OCI-M1 (cell line): ENCODE measurements around the gene RNF157.
"Not testable (repeated sequence)": the region's sequence is repeated elsewhere in the genome, so short reads cannot be mapped to it uniquely, and the experiment has no call there.

Source experiments
- DNase-seq: peaks from one replicate; lab custom pipeline; 2025; lab: John Stamatoyannopoulos, UW

The RNF157 gene

DNA sequence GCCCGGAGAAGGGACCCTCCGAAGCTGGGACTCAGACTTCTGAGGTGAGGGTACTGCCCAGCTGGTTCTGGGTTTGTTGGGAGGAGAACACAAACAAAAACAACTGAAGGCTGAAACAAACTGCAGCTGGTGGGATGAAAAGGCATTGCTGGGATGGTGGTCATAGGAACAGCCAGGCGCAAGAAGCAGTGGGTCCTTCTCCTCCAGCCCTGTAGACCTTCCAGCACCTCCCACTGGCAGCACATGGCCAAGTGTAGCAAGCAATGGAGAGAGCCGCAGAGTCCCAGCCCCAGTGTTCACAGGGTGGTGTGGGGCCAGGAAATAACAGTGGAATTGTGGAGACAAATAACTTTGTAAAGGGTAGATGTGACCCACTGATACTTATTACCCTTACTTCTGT lies 50.6 kb downstream of the RNF157 start:
- DNase-seq = peak; percentile 24

DNA sequence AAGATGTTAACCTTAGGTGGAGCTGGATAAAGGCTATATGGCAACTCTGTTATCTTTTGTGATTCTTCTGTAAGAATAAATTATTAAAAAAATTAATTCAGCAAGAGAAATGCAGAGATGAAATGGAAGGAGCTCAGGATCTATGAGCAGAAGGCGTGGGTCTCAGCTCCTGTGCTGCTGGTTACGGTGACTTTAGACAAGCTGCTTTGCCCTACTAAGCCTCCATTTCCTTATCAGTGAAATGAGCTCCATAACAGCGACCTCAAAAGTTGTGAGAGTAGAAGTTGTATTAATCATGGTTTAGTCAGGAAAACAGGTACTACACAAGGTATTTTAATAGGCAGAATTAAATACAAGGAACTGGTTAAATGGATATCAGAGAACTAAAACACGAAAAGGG lies 51.0 kb downstream of the RNF157 start:
- peak; percentile 24 for DNase-seq

DNA sequence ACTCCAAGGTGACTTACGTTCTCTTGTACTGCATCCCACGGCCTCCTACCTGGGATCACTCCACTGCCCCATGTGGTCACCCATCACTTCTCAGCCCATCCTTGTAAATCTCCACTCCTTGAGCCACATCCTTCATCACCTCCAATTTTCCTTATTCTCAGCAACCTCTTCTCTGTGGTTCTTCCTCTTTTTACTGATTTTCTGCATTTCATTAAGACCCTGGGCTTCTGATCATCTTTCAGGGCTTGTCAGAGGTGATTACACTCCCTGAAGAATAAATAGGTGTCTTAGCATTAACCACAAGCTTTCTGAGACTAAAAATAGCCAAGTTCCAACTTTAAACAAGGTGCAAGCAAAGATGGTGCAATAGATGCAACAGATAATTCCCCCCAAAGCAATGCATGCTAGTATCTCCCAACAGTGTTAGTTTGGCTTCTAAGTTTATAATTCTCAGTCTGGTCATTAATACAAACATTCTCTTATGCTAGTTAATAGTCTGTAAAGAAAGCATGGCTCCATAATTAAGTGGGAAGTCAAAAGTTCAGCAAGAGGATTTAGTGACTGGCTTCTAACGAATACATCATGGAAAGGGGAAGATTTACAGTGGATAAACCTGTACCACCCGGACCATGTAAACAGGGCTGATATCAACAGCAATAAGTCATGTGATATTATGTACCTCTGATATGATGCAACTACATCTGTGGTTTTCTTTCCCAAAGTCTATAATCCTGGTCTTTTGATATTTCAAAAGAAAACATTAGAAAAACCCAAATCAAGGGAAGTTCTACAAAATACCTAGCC lies 51.9 kb downstream of the RNF157 start:
- peak; percentile 33 for DNase-seq

DNA sequence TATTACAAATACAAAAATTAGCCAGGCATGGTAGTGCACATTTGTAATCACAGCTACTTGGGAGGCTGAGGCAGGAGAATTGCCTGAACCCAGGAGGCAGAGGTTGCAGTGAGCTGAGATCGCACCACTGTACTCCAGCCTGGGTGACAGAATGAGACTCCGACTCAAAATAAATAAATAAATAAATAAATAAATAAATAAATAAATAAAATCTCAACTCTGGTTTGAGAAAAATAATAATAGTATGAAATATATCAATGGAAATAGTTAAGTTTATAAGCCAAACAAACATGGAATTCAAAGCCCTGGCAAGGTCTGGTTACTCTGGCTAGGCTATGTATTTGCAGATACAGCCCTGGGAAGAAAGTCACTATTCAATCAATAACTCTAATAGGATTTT lies 53.5 kb downstream of the RNF157 start:
- DNase-seq = not testable (repeated sequence)

DNA sequence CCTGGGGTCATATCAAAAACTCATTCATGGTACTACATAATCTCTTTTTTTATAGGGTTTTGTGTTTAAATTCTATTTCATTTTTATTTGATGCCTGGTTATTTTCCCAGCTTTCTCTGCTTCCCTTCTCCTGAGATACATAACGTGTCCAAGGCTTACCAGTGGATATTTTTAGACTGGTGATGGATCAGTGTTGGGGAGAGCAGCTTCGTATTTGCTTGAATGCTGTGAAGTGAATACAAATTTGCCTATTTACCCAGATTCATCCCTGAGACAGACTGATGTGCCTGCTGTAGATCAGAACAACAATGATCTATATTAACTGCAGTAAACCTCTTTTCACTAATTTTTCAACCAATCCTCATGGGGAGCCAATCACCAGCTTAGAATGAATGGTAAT lies 56.0 kb downstream of the RNF157 start:
- DNase-seq = no peak

DNA sequence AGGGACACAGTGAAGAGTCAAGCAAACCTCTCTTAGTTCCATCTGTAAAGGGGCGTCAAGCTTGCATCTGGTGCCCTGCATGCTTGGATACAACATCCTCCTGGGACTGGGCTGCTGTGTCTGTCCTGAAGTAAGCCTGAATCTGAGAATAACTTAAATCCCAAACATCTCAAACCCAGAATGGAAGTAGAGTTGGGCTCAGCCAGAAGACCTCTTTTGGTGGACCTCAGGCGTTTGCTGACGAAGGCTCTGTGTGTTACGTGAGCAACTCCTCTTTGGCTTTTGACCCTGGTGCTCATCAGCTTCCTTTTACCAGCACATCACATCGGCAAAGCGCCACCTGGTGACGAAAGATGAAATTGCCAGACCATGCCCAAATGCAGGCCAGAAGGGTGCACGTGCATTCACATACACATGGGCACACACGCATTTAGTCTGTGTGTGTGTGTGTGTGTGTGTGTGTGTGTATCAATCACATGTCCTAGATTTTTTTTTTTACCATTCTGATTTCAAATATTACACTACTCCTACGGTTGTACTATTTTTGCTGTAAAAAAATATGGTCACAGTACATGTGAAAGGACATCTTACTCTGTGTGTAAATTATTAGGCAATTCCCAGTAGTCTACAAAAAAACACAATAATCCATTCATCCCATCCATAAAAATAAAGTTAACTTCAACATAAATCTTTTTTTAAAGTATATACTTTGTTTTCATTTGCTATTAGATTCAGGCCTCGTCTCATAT lies 58.1 kb downstream of the RNF157 start:
- DNase-seq = peak; percentile 96

DNA sequence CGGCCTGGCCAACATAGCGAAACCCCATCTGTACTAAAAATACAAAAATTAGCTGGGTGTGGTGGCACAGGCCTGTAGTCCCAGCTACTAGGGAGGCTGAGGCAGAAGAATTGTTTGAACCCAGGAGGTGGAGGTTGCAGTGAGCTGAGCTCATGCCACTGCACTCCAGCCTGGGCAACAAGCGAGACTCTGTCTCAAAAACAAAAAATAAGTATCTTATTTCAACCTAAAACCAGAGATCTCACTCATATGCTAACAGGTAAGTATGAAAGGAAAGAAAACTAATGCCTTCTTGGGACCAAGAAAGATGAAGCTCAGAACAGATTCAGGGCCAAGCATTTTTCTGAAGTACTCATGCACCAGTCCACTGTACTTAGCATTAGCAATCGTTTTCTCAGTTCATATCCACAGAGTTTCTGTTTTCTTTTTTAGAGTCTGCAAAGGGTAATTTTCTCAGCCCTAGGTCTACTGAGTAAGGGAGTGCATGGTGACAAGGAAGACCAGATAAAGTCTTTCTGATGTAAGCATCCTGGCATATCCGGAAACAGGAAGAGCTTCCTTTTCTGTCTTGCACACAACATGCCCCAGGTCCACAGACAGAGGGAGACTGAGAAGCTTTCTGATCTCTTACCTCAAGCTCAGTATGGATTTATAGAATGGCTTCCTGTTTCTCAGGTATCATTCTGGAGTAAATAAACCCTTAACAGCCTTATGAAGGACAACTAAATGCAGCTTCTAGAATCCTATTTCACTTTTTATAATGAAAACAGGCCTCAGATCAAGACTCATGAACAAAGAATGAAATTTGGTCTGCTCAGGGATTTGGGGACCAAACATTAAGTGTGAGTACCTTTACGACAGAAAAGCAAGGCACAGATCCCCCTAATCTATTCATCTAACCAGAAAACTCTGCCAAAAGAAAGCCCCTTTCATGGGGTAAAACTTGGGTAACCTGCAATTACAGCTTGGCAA lies 60.5 kb downstream of the RNF157 start:
- DNase-seq = peak; percentile 77

DNA sequence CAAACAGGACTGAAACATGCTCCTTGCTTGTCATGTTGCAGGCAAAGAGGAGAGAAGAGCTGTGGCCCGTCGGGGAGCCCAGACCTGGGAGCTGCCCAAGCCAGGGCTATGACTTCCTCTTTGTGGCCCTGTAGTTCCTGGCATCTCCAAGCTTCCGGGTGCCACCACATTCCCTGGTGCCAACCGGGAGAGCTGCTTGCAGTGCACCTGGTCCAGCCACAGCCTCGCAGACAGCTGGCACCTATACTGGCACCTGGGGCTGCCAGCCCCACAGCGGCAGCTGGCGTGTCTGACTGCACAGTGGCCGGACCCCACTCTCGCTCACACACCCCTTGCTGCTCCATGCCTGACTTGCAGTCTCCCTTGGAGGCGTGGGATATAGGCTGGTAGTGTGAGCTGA lies 62.2 kb downstream of the RNF157 start:
- DNase-seq = no peak

DNA sequence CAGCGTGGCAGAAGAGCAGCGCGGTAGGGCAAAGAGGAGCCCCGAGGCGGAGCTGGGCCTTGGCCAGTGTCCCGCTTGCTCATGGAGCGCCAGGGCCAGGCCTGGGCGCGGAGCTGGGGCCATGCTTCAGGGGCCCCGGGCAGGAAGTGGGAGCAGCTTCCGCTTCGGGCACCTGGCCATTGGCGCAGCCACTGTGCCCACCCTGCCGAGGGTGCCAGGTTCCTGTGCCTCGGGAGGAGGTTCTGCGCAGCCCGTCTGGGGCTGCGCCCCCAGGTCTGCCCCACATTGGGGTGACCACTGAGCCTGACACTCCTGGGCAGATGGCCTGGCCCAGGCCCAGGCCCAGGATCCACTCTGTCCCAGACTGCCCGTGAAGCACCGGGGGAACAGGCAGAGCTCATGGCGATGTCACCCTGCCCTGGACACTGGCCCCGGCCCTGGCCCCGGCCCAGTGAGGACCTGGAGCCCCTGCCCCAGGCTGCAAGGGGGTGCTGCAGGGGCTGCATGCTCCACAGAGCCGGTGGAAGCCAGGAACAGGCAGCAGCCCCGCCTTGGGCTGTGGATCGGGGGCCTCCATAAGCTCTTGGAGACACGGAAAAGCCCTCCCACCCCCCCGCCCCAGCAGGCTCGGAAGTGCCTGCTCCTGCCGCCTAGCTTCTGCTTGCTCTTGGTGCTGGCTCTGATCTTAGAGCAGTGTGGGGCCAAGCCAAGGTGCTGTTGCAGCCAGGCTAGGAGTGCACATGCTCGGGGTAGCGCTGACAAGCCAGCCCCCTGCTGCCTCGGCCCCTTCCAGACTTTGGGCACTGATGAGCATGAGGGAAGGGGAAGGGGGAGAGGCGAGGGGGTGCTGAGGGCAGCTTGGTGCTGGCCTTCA lies 63.4 kb downstream of the RNF157 start:
- no peak for DNase-seq

DNA sequence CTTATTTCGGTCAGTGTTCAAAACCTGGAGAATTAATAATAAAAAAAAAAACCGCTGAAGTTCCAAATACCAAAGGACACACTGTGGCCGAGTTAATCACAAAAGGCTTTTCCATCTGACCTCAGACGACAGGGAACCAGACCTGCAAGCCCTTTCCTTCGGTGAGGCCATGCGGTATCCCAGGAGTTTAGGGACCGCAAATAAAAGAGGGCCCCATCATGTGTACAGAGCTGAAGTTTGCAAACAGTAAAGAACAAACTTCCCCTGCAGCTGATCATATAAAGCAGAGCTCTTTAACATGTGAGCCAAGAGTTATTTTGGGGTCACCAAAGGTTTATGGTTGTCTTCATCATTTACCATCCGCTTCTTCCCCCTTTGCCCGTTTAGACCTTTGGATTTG lies 66.3 kb downstream of the RNF157 start:
- no peak for DNase-seq

DNA sequence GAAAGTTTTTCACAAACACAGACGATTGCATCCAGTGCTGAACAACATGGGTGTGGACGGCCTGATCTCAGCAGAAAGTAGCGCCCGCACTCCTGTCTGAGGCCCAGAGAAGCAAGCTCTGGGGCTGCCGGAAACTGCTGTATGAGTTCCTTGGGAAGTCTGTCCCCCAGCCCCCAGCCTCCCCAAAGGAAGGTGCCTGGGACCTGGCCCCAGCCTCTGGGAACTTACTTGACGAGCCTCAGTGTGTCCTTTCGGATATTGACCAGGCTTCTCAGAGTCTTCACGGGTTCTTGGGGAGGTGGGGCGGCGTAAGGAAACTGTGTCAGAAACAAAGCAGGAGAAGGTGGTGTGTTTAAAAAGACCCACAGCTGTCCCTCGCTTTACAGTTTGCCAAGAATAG lies 66.8 kb downstream of the RNF157 start:
- no peak for DNase-seq

DNA sequence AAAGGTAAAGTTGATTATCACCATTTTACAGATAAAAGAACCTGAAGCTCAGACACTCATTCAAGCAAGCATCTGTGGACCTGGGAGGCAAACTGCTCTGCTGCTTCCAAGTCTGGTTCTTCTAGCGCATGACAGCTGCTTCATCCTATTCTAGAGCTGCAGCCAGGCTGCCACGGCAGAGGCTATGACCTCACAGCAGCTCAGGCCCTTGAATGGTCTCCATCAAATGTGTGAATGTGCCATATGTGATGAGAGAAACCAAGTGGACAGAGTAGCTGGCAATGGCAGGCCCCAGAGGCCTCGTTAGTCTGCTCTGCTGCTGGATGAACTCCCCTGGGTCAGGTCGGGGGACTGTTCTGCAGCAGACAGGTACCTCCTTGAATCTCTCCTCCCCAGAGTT lies 68.6 kb downstream of the RNF157 start:
- DNase-seq = no peak

DNA sequence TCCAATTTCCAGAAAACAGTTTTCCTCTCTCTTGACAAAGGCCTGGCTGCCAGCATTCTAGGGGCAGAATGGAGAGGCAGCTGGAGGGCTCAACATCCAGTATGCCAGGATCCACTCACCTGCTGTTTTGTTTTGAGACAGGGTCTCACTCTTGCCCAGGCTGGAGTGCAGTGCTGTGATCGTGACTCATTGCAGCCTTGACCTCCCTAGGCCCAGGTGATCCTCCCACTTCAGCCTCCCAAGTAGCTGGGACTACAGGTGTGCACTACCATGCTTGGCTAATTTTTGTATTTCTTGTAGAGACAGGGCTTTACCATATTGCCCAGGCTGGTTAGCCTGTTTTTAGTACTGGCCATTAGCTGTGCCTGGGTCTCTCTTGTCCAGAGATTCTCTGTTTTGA lies 70.2 kb downstream of the RNF157 start:
- no peak for DNase-seq

DNA sequence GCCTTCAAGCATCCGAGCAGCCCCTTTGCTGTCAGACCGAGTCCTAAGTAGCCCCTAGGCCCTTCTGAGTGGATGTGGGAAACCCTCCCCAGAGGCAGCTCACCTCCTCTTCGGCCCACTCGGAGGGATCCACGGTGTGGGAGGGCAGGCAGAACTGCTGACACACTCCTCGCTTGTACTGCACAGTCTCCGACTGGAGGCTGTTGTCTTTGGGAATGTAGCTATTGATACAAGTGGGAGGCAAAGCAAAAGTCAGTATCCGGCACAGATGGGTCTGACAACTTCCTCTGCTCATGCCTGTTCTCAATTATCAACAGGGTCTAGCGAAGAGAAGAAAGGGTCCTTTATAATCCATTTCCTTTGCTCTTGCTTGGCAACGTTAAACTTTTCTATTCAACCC lies 73.4 kb downstream of the RNF157 start:
- no peak for DNase-seq

DNA sequence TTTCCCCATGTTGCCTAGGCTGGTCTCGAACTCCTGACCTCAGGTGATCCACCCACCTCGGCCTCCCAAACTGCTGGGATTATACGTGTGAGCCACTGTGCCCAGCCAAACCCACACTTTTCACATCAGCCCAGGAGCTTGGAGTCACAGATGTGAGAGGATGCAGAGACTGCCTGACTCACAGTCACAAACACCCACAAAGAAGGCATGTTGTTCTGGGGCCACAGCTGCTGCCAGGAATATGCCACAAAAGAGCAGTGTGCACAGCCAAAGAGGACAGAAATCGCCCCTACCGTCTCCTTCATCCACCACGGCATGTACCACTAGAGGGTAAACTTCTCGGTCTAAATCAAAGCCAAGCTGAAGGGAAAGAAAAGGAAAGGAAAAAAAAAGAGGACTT lies 74.1 kb downstream of the RNF157 start:
- DNase-seq = no peak

DNA sequence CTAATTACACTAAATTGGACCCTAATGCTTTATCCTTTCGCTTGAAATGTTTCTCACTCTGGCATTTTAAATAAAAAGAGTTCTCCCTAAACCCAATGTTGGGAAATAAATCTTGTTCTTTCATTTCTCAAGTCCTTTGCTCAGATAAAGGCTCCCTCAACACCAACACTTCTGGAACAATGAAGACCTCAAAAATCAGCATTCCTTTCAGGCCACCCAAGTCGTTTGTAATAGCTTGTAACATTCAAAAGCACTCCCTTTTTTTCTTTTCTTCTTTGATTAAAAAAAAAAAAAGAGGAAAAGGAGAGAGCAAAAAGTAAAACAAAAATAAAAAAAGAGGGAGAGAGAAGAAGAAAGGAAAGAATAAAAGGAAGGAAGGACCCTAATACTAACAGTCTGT lies 76.0 kb downstream of the RNF157 start:
- DNase-seq = no peak

DNA sequence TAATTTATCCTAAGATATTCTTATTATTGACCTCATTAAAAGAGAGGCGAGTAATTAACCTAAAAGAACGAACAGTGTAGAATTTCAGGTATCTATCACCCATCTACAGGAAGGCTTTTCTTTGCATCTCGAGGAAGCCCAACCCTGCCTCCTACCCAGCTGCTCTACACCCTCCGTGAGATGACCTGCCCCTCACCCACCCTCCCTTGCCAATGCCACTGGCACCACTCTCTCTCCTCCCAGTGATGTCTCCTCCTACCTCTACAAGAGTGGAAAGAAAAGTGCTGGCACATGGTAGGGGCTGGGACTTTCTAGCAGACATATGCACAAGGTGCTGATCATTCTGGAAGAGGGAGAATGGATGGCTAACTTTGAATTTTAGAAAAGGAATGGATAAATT lies 76.4 kb downstream of the RNF157 start:
- DNase-seq = no peak

DNA sequence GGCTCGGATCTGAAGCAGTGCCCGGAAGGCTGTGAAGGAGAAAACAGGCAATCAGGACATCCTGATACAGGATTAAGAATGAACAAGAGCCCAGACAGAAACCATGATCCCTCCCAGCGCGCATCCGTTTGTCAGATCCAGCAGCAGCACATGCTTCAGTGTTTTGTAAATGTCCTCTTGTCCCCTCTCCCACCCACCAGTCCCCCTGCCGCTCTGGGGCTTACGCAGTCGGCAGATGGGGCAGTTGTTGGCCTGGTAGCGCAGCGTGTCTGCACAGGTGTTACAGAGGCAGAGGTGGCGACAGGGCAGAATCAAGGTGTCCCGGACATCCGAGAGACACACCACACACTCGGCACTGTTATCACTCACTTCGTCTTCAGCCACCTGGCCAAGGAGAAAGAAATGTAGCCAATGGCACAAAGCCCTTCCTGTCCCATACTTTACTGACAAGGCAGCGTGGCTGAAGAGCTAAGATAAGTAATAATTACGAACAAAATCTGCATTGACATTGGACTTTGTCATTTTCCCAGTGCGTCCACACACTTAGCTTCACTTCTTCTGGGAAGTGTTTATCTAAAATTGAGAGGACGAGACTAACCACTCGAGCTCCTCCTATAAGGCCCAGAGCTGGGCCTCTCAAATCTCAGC lies 78.5 kb downstream of the RNF157 start:
- DNase-seq = no peak

DNA sequence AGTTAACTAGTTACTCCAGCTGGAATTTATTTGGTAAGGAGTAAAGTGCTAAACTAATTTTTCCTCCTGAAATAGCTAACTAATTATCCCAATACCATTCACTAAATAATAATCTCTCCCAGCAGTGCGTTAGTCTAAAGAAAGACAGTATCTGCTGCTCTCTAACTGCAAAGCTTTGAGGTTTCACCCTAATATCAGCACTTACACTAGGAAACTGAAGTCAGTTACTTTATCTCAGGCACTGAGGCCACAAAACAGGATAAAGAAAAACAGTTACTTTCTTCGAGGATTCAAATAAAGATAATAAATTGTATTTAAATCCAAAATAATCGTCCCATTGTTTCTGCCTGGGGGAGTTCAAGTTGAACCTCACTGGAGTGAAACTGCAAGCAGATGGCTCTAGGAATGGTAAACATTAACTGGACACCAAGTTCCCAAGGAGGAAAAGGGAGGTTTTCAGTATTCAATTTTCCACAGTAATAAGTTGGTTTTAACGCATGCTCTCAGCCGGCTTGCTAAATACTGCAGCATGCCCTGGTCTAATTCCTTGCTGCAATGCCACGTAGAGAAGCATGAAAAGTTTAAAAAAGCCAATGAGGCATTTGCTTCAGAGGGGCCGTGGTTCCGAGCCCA lies 79.3 kb downstream of the RNF157 start:
- peak; percentile 10 for DNase-seq

DNA sequence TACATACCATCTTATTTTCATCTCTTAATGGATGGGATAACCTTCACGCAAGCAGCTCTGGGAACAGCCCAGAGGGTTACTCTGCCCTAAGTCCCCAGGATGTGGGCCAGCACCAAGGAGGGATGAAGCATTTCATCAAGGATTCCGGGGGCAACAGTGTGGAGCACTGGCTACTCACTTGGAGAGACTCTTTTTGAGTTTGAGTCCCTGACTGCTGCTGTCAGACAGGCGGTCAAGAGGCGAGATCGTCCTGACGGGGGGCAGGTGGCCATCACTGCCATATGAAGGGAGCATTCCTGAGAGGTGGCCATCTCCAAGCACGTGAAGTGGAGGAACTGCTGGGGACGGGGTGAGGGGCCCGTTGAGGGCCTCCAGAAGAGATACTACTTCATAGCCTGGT lies 81.1 kb downstream of the RNF157 start:
- DNase-seq = no peak
